CD4-positive, alpha-beta T cell treated with Interleukin-2 at 100 ng/mL for 4 hours (primary cell): ENCODE results near the gene DNAAF2.
"Not testable (repeated sequence)": the region's sequence is repeated elsewhere in the genome, so short reads cannot be mapped to it uniquely, and the experiment has no call there.

Experiments used
- DNase-seq: peaks from one replicate; pipeline ENCODE4 v3.0.0-alpha.2; 2020; ENCODE audit warnings: low spot score

Gene DNAAF2

DNA sequence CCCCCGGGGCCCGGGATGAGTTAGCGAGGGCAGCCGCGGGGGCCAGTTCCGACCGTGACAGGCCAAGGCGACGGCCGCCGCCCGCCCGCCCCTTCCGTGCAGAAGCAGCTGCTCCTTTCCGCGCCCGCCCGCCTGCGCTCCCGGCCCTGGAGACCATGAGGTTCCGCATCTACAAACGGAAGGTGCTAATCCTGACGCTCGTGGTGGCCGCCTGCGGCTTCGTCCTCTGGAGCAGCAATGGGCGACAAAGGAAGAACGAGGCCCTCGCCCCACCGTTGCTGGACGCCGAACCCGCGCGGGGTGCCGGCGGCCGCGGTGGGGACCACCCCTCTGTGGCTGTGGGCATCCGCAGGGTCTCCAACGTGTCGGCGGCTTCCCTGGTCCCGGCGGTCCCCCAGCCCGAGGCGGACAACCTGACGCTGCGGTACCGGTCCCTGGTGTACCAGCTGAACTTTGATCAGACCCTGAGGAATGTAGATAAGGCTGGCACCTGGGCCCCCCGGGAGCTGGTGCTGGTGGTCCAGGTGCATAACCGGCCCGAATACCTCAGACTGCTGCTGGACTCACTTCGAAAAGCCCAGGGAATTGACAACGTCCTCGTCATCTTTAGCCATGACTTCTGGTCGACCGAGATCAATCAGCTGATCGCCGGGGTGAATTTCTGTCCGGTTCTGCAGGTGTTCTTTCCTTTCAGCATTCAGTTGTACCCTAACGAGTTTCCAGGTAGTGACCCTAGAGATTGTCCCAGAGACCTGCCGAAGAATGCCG lies 13.7 kb downstream of the DNAAF2 start:
- peak; percentile 58 for DNase-seq

DNA sequence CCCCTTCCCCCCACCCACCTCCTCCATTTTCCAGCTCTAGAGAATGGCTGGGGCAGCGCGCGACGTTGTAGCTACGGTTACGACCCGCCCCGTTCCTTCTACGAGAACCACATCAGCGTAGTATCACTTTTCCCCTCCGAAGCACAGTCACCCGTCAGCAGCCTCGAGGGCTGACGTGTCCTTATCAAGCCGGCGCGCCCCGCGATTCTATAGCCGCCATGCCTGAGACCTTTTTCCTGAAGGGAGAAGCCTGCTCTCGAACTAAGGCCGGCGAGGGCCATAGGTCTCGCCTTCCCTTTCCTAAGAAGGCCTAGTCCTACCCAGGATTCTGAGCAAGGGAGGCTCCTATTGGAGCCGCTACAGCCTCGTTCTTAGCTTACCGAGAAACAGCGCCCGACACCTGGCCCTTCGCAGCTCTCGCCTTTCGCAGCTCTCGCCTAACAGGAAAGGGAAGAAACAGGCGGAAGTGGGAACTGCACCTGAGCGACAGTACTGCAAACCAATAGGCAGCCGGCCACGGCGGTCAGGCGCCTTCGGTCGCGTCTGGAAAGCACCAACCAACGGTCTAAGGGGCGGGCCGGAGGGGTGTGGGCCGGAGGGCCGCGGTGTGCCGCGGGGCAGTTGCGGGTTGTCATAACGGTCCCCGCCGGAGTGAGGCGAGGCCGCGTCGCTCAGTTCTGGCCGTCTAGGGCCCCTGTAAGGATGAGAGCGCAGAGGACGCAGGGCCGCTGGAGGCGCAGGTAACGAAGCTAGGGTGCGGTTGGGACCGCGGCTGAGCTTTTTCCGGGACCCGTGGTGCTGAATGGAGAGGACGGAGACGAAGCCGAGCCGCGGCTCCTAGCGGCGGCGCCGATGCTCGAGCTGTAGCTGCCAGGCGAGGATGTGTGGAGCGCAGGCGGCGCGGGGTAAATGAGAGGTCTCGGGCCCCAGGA lies 14.6 kb downstream of the DNAAF2 start, which contains the start of the genes MGAT2 and RPL36AL:
MGAT2 (plus strand) TSS at position 618 of the 932 bp plus-strand sequence. CDS start 470 bp downstream, outside the sequence.
RPL36AL (minus strand) TSS at position 445 of the 932 bp plus-strand sequence. CDS start 1,522 bp downstream, outside the sequence.
- DNase-seq, result peak; percentile 97

DNA sequence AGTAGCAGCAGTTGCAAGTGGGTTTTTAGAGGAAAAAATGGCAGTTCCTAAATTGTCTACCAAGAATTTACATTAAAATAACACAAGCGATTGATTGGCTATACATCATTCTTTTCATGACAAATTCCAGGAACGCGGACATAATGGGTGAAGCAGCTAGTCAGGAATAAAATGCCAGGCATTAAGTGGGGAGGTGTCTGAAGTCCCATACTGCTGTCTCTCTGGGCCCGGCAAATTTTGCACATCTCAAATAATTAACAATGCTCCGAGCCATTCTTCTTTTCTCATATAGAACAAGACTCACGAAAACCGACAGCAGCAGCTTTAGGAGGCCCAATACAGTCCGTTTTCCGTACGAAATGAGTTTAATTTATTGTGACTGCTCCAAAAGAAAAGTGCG lies 15.3 kb downstream of the DNAAF2 start:
- no peak for DNase-seq

DNA sequence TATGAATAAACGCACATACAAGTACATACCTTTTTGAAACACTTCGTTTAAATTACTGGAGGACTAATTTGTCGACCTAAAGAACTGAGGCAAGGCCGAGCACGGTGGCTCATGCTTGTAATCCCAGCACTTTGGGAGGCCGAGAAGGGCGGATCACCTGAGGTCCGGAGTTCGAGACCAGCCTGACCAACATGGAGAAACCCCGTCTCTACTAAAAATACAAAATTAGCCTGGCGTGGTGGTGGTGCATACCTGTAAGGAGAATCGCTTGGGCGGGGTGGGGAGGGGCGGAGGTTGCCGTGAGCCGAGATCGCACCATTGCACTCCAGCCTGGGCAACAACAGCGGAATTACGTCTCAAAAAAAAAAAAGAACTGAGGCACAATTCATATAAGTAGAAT lies 15.8 kb downstream of the DNAAF2 start:
- not testable (repeated sequence) for DNase-seq

DNA sequence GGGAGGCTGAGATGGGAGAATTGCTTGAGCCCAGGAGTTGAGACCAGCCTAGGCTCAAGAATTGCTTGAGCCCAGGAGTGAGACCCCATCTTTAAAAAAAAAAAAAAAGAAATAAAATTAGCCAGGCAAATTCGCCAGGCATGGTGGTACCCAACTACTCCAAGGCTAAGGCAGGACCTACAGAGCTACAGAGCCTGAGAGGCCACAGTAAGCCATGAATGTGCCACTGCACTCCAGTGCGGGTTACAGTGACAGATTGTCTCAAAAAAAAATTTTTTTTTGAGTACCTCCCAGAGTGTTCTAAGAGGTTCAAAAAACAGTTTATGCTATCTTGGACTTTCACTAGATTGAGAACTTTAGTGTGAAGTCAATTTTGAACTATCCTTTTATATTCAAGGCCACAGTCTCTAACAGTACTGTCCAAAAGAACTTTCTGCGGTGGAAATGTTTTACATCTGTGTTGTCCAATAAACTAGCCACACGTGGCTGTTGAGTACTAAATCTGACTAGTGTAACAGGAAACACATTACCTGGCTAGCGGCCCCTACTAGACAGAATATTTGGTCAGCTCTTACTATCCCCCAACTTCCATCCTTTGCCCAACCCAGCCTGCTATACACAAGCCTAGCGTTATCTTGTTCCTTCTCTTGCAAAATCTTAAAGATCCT lies 17.1 kb downstream of the DNAAF2 start:
- DNase-seq, result no peak

DNA sequence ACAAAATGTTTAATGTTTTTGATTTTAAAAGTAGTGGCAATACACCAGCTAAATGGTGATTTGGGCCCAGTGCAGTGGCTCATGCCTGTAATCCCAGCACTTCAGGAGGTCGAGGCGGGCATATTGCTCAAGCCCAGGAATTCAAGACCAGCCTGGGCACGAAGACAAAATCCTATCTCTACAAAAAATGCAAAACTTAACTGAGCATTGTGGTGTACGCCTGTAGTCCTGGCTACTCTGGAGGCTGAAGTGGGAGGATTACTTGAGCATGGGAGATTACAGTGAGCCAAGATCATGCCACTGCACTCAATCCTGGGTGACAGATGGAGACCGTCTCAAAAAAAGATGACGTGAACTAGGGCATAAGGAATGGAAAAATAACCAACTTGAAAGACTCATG lies 19.3 kb downstream of the DNAAF2 start:
- no peak for DNase-seq

DNA sequence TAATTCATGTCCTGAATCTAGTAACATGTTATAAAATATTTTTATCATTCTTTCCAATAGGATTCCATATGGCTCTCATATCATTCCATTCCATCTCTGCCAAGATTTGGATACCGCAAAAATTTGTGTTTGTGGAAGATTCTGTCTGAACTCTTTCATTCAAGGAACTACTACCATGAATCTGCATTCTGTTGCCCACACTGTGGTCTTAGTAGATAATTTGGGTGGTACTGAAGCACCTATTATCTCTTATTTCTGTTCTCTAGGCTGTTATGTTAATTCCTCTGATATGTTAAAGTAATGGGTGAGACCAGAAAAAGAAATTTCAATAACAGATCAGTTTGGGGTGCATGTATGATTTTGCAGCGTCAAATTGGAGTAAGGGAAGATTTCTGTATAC lies 20.8 kb downstream of the DNAAF2 start:
- no peak for DNase-seq

DNA sequence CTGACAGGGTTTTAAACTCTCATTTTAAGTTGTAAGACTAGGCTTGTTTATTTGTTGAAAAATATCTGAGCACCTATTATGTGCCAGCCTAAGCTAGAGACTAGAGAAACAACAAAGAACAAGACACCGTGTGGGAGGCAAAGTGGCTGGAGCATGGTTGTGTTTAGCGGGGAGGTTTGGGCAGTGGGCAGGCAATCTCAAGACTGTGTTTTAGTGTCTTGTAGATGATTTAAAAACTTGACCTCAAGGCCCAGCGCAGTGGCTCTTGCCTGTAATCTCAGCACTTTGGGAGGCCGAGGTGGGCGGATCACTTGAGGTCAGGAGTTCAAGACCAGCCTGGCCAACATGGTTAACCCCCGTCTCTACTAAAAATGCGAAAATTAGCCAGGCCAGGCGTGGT lies 22.4 kb downstream of the DNAAF2 start:
- DNase-seq, result no peak

DNA sequence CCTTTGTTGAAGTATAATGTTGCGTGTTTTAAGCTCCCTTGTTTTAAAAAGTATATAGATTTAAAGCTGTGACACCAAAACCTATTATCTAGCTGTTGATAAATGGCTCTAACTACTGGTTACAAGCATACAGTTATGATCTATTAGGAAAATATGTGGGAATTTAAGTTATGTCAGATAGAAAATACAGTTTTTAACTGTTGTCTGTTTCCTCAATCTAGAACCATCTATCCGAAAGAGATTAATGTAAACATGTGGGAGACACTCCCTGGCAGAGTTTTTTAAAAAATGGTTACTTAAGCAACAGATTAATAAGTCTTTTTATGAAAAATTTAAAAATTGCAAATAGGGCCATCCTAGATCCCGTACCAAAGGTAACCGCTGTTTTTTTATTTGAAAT lies 22.8 kb downstream of the DNAAF2 start:
- DNase-seq, result no peak

DNA sequence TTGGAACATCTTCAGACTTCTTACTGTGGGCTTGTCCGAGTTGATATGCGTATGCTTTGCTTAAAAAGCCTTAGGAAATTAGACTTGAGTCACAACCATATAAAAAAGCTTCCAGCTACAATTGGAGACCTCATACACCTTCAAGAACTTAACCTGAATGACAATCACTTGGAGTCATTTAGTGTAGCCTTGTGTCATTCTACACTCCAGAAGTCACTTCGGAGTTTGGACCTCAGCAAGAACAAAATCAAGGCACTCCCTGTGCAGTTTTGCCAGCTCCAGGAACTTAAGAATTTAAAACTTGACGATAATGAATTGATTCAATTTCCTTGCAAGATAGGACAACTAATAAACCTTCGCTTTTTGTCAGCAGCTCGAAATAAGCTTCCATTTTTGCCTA lies 27.5 kb downstream of the DNAAF2 start:
- DNase-seq, result no peak

DNA sequence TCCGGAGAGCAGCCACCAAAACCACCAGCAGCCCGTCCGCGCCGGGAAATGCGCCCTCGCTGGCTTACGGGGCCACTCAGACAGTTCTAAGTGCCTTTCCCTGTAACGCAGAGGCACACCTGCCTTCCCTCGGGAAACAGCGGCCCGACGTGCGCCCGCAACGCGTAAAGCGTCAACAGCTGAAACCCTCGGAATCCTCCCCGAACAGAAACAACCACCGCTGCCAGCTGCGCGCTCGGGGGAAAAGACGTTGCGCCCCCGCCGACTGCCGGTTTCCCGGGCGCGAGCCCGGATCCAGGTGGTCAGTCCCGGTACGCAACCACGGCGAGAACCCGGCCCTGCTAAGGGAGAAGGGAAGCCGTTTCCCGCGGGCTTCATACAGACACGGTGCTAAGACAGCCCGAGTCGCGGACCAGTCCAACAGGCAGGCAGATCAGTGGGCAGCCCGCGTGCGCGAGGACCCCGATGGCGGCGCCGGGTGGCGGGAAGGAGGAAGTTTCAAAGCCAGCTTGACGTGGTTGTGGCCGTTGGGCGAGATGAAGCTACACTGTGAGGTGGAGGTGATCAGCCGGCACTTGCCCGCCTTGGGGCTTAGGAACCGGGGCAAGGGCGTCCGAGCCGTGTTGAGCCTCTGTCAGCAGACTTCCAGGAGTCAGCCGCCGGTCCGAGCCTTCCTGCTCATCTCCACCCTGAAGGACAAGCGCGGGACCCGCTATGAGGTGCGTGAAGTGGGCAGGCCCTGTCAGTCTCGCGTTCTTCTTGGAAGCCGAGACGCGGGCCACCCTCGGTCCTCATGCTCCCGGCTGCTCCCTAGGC lies 36.4 kb downstream of the DNAAF2 start, which contains the start of gene LRR1:
LRR1 (plus strand) TSS at position 456 of the 816 bp plus-strand sequence; CDS start at position 537, 81 bp downstream.
- peak; percentile 87 for DNase-seq

DNA sequence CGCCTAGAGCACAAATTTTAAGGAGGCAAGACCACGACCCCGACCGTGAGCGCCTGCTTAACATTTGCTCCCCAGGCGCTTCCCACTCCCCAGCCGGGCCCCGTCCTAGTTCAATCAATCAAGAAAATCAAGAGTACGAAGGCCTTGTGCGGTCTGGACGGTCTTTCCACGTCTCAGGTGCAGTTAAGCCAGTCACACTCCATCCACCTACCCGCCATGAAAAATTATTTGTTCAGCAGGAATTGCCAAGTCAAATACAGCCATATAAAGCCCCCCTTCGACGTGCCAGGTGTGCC lies 36.9 kb downstream of the DNAAF2 start:
- DNase-seq, result no peak

DNA sequence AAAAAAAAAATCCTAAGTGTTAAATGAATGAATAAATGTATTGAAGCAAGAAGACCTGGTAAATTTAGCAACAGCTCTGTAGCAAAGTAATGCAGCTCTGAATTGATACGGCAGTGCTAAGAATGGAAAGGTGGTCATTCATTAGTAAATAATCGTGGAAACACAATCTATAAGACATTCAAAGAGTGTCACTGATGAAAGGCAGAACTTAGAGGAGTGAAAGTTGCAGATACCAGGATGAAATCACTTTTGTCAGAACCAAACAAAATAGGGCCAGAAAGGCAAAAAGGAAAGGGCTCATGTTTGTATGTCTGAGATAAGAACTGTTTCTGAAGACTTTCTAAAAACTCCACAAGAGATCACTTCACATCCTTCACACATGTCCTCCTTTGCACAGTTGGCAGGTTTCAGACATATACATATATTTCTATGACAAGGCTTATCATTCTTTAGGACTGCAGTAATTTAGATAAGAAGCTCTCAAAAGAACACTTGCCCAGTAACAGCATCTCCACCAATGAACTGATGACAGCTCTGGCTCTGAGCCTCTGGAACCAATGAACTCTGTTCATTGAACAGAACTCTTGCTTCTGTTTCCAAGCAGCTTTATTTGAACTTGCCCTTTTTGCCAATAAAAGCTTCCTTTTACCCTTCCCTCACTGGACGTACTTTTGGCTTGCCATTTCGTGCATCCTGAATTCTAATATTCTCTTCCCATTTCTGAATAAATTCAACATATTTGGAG lies 40.5 kb downstream of the DNAAF2 start:
- no peak for DNase-seq

DNA sequence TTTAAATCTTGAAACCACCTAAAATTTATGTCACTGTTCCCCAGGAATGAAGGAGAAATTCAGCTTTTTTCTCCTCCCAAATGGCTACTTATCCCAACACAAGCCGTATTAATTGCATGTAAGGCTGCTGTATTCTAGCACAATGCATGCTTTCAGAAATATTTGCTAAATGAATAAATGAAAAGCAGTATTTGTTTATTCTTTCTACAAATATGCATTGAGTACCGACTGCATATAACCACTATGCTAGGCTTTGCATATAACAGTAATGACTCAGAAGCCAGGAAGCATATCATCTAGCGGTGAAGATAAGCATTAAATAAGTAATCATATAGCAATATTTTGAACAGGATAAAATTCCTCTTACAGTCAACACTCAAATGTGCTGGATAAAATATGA lies 42.0 kb downstream of the DNAAF2 start:
- DNase-seq, result no peak

DNA sequence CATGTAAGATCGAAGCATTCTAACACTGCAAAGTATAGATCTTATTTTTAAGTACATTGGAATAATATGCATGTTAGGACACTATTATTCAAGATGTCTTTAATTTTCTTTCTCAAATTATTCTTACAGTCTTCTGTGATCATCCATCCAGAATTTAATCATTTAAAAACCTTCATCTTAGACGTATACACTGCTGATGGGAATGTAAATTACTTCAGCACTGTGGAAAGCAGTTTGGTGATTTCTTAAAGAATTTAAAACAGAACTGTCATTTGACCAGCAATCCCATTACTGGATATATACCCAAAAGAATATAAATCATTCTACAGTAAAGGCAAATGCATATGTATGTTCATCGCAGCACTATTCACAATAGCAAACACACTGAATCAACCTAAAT lies 45.7 kb downstream of the DNAAF2 start:
- DNase-seq, result no peak

DNA sequence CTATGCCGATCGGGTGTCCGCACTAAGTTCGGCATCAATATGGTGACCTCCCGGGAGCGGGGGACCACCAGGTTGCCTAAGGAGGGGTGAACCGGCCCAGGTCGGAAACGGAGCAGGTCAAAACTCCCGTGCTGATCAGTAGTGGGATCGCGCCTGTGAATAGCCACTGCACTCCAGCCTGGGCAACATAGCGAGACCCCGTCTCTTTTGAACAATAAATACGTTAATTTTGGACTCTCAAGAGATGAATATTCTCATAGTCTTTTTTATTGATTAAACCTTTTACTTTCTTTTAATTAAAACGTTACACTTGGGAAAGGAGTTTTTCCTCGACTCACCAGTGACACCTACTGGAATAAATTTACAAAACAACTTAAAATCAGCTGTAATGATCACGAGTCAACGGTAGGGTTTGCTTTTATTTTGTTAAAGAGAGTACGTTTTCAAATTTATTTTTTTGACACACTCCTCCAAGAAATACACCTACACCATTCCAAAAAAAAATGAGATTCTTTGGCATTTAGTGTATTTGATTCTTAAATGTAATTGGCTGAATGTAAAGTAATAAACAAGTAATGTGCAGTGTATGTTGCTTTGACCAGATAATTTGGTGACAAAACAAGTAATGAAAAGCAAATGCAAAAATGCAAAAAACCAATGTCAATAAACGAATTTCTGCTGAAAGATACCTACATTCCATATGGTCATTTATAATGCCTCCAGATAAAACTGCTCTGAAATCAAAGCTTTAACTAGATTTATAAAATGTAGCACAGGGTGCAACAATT lies 48.2 kb downstream of the DNAAF2 start:
- DNase-seq, result peak; percentile 84

DNA sequence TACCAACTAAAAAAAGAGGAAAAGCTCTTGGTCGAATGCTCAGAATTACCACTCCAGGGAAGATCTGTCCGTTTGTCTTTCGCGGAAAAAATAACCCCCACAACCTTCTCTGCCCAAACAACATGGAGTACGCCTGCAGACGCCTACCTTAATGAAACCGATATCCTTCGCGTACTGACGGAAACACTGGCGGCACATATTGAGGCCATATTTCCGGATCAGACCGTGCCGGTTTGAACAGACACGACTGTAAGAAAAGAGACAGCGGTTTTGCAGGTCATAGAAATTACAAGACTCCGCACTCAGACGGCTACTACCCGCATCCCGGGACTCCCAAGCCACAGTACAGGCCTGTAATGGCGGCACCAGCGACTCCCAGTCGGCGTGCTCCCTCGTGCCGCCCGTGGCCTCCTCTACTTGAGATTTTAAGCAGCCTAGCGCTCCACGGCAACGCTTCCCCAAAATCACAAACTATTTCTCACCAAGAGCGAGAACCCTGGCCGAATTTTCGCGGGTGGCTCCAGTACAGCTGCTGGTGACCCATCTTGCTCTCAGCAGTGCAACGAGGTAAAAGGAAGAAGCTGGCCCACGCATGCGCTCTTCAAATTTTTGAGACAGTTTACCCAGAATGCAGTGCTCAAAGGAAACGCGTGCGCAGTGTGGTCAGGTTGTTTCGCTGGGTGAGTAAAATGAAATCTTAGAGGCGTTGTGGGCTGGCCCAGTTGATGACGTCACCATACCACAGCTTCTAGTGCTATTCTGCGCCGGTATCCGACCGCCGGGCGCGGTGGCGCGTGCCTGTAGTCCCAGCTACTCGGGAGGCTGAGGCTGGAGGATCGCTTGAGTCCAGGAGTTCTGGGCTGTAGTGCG lies 49.0 kb downstream of the DNAAF2 start, which contains the start of gene RPS29:
RPS29 (minus strand) TSS at position 578 of the 870 bp plus-strand sequence; CDS start at position 544, 34 bp downstream.
- peak; percentile 99 for DNase-seq

DNA sequence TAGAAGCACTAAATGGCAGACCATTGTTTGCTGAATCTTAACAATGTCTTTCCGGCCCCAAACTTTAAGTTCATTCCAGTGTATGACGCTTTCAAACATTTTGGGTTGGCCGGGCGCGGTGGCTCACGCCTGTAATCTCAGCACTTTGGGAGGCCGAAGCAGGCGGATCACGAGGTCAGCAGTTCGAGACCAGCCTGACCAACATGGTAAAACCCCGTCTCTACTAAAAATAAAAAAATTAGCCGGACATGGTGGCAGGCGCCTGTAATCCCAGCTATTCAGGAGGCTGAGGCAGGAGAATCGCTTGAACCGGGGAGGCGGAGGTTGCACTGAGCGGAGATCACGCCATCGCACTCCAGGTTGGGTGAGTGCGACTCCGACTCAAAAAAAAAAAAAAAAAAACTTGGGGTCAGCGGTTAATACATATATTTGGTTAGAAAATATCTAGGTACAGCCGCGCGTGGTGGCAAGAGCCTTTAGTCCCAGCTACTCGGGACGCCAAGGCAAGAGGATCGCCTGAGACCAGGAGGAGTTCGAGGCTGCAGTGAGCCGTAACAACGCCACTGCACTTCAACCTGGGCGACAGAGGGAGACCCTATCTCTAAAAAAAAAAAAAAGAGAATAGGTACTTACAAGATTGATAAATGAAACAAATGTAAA lies 49.9 kb downstream of the DNAAF2 start:
- not testable (repeated sequence) for DNase-seq
